ENCODE data around the gene FGFR2.
"Not testable (repeated sequence)": the region's sequence is repeated elsewhere in the genome, so short reads cannot be mapped to it uniquely, and the experiment has no call there.

Gene FGFR2

DNA sequence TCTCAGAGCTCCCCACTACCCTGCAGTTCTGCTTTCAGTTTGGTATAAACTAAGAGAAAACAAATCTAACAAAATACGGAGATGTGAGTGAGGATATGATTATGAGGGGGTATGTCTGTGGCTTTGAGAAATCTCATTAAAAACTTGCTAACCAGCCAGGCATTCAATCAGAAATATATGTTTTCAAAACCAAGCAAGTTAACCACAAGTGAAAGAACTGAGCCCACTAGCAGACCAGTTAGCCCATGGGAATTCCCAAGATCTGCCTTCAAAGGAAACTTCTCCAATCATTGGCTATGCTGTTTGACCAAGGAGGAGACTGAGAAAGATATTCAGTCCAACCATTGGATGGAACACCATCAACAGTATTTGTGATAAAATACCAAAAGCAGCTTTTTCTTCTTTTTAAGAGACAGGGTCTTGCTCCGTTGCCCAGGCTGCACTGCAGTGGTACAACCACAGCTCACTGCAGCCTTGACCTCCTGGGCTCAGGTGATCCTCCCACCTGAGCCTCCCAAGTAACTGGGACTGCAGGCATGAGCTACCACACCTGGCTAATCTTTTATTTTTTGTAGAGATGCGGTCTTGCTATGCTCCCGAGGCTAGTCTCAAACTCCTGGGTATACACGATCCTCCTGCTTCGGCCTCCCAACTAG, 41.2 kb downstream of the FGFR2 start:
- no peak for DNase-seq (ENCODE audit: low read depth)
- TF ChIP-seq, protein P1, sequence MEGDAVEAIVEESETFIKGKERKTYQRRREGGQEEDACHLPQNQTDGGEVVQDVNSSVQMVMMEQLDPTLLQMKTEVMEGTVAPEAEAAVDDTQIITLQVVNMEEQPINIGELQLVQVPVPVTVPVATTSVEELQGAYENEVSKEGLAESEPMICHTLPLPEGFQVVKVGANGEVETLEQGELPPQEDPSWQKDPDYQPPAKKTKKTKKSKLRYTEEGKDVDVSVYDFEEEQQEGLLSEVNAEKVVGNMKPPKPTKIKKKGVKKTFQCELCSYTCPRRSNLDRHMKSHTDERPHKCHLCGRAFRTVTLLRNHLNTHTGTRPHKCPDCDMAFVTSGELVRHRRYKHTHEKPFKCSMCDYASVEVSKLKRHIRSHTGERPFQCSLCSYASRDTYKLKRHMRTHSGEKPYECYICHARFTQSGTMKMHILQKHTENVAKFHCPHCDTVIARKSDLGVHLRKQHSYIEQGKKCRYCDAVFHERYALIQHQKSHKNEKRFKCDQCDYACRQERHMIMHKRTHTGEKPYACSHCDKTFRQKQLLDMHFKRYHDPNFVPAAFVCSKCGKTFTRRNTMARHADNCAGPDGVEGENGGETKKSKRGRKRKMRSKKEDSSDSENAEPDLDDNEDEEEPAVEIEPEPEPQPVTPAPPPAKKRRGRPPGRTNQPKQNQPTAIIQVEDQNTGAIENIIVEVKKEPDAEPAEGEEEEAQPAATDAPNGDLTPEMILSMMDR (IDR thresholded peaks at IDR 0.05; ENCODE audit: control insufficient read depth, extremely low read depth, insufficient read depth), result no peak
- no peak overlapping the region for H3K4me3 ChIP-seq (ENCODE audit: low read depth, low read length)

DNA sequence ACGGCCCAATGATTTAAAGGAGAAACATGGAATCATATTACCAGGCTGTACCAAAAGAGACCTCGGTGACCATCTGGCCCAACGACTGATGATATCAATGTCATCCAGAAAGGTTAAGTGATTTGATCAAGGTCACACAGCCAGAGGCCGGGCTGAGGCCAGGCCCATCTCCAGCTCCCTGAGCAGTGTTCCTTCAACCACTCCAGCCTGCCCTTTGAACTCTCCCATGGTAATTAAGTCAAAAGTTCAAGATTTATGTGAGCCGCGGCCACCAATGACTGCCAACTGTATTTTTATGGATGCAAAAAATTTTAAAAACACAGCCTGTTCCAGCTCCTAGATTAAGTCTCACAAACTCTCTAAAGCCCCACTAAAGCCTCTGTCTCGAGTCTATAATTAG, 41.8 kb downstream of the FGFR2 start:
- no peak for DNase-seq (ENCODE audit: low read depth)
- no peak overlapping the region for H3K4me3 ChIP-seq (ENCODE audit: low read depth, low read length)
- TF ChIP-seq, protein P1 (IDR thresholded peaks at IDR 0.05; ENCODE audit: control insufficient read depth, extremely low read depth, insufficient read depth), result no peak

DNA sequence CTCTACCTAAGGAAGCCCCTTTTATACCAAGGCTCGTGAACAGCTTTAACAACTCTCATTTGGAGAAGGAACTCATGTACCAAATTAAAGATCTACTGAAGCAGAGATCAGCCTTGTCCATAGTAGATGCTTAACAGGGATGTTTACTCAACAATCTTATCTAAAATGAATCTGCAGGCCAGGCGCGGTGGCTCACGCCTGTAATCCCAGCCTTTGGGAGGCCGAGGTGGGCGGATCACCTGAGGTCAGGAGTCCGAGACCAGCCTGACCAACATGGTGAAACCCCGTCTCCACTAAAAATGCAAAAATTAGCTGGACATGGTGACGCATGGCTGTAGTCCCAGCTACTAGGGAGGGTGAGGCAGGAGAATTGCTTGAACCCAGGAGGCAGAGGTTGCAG, 43.3 kb downstream of the FGFR2 start:
- DNase-seq (ENCODE audit: low read depth); H3K4me3 ChIP-seq (ENCODE audit: low read depth, low read length): not testable (repeated sequence)

DNA sequence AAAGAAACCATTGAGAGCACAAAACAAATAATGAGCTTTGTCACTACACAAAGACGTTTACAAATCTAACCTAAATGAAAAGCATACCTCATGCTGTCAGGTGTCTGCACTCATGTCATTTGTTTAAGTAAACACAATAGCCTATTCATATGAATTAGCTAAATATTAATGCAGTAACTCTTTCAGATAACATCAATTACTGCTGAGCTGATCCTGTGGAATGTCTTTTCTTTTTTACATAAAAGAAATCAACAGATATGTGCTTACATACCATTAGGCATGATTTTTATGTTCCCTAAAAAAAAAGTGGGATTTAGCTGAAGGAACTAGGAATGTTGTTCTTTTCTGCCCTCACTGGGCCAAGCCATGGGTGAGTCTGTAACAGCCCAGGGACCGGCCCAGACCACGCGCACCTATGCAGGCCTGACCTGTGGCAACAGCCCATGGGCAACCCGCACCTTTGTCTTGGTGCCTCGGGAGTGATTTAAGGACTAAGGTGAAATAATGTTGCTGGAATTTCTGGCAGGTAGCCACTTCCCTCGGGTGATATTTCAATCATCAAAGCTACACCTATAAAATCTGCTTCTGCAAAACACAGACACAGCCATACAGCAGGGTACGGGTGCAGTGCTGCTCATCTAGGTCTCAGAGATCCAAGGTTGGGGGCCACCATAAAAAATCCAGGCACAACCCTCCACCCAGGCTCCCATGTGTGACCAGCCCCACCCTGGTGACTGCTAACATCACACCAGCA, 44.6 kb downstream of the FGFR2 start:
- no peak overlapping the region for H3K4me3 ChIP-seq (ENCODE audit: low read depth, low read length)
- TF ChIP-seq, protein P1 (IDR thresholded peaks at IDR 0.05; ENCODE audit: control insufficient read depth, extremely low read depth, insufficient read depth), result no peak
- DNase-seq (ENCODE audit: low read depth), result peak; percentile 41

DNA sequence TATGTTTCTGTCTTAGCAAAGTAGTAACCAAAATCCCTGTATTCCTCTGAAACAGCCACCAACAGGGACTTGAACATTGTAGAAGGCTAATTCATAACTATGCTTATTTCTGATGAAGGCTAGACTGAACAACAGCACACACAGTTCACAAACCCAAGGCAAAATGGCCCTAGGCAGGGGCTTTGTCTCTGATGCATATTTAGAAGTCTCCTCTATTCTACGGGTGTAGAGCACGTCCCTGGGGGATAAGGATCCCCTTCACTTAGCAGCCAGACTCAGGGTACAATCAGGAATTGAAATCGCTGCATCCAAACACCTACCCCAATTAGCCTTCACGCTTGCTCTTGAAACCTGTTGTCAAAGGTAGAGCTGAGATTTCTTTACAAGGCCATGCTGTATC, 45.5 kb downstream of the FGFR2 start:
- DNase-seq (ENCODE audit: low read depth), result no peak
- no peak overlapping the region for H3K4me3 ChIP-seq (ENCODE audit: low read depth, low read length)
- TF ChIP-seq, protein P1 (IDR thresholded peaks at IDR 0.05; ENCODE audit: control insufficient read depth, extremely low read depth, insufficient read depth), result no peak

DNA sequence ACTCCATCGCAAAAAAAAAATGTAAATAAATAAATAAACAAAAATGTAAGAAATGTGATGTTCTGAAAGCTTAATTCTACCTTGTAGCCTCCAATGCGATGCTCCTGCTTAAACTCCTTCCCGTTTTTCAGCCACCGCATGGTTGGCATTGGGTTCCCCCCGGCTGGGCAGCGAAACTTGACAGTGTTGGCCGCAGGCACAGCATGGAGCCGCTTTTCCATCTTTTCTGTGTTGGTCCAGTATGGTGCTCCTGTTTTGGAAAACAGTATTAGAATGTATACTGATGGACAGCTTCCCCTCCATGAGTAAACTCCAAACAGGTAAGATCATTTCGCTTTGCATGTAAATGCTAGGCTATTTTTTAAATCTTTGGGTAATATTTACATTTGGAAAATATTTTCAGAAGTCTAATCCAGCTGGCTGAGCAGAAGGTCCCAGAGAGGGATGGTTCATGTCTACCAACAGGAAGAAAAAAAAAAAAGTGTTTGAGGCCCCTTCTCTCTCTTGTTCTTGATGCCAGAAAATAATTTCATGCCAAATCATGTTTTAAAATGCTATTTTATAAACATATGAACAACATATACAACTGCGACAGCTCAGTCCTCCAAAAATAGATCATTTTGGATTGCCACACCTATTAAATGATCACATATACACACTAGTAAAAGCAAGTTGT, 46.9 kb downstream of the FGFR2 start:
- H3K4me3 ChIP-seq (ENCODE audit: low read depth, low read length), result no peak overlapping the region
- TF ChIP-seq, protein P1 (IDR thresholded peaks at IDR 0.05; ENCODE audit: control insufficient read depth, extremely low read depth, insufficient read depth), result no peak
- no peak for DNase-seq (ENCODE audit: low read depth)

DNA sequence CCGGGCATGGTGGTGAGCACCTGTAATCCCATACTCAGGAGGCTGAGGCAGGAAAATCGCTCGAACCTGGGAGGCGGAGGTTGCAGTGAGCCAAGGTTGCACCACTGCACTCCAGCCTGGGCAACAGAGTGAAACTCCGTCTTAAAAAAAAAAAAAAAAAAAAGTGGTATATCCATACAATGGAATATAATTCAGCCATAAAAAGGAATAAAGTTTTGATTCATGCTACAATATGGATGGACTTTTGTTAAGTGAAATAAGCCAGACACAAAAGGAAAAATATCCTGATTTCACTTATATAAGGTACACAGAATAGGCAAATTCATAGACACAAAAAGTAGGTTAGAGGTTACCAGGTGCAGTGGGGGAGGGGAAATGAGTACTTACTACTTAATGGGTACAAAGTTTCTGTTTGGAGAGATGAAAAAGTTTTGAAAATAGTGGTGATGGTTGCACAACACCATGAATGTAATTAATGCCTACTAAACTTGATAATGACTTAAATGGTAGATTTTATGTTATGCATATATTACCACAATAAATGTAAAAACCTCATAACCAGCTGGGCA, 53.9 kb downstream of the FGFR2 start:
- no peak overlapping the region for H3K4me3 ChIP-seq (ENCODE audit: low read depth, low read length)
- no peak for DNase-seq (ENCODE audit: low read depth)
- TF ChIP-seq, protein P1 (IDR thresholded peaks at IDR 0.05; ENCODE audit: control insufficient read depth, extremely low read depth, insufficient read depth), result no peak
